Measurements from ENCODE around the gene KLHL20.

GRCh38 chr1:173669491-173669941, 45.3 kb upstream of the KLHL20 start, which contains the start of gene ANKRD45:
- TF ChIP-seq CTCF (conservative IDR thresholded peaks at IDR 0.05; ENCODE audit: low read depth in 2 of 2) = peak in 1 of 2 experiments; percentile 50; a peak in 2 of 4 replicates
- peak; percentile 51; the same call in 1 of the 2 replicates for TF ChIP-seq POLR2AphosphoS5 (IDR thresholded peaks at IDR 0.05; ENCODE audit: low read depth)
- TF ChIP-seq CREB1 (CRISPR knock-in tag; IDR thresholded peaks at IDR 0.05; ENCODE audit: low read depth) = no peak
- no peak for TF ChIP-seq EZH2phosphoT487 (IDR thresholded peaks at IDR 0.05; ENCODE audit: unreplicated experiment)
- no peak for TF ChIP-seq EZH2 (IDR thresholded peaks at IDR 0.05; ENCODE audit: low read depth, unreplicated experiment)
- no peak for TF ChIP-seq STAT1 (IDR thresholded peaks at IDR 0.05; ENCODE audit: unreplicated experiment)
- TF ChIP-seq ZNF331 (CRISPR knock-in tag; IDR thresholded peaks at IDR 0.05; ENCODE audit: low read depth) = no peak

Data from GM23338 (cell line).